HS-5 (cell line): ENCODE results near the gene RP9.
A peak's percentile ranks its signal among the peaks of the same experiment; 100 is the strongest.

Source experiments
- DNase-seq: peaks from one replicate; pipeline ENCODE4 v3.0.0-alpha.2; 2012; ENCODE audit warnings: low read depth

The RP9 gene

GRCh38 chr7:33109005-33109757 is at the start of gene RP9:
TSS of gene RP9 (minus strand) at chr7:33109404. CDS start at chr7:33109372, 32 bp downstream.
- no peak for DNase-seq

GRCh38 chr7:33157781-33158180 is 48.6 kb upstream of the RP9 start:
- DNase-seq, result no peak

GRCh38 chr7:33157311-33157710 is 48.1 kb upstream of the RP9 start:
- DNase-seq, result no peak

- no peak for DNase-seq
Measured at GRCh38 chr7:33156441-33156840, 47.2 kb upstream of the RP9 start.

GRCh38 chr7:33155811-33156210 is 46.6 kb upstream of the RP9 start:
- peak; percentile 11 for DNase-seq

- no peak for DNase-seq
Measured at GRCh38 chr7:33152087-33152486, 42.9 kb upstream of the RP9 start.

- DNase-seq, result no peak
Measured at GRCh38 chr7:33145156-33145555, 36.0 kb upstream of the RP9 start.

GRCh38 chr7:33143996-33144718 is 35.0 kb upstream of the RP9 start:
- no peak for DNase-seq

GRCh38 chr7:33142585-33142984 is 33.4 kb upstream of the RP9 start:
- no peak for DNase-seq

- no peak for DNase-seq
Measured at GRCh38 chr7:33137103-33137502, 27.9 kb upstream of the RP9 start.

GRCh38 chr7:33130184-33130583 is 21.0 kb upstream of the RP9 start:
- no peak for DNase-seq

GRCh38 chr7:33129806-33130153 is 20.6 kb upstream of the RP9 start:
- no peak for DNase-seq

- peak; percentile 87 for DNase-seq
Measured at GRCh38 chr7:33128990-33129805, 20.0 kb upstream of the RP9 start, which contains the start of gene BBS9. TSS of gene BBS9 (plus strand) at chr7:33129564. CDS start at chr7:33146253, 16,689 bp downstream.

GRCh38 chr7:33128631-33128989 is 19.4 kb upstream of the RP9 start:
- DNase-seq, result no peak

- no peak for DNase-seq
Measured at GRCh38 chr7:33127085-33127484, 17.9 kb upstream of the RP9 start.

GRCh38 chr7:33118383-33118782 is 9.2 kb upstream of the RP9 start:
- DNase-seq, result no peak

- no peak for DNase-seq
Measured at GRCh38 chr7:33114976-33115375, 5.8 kb upstream of the RP9 start.

- no peak for DNase-seq
Measured at GRCh38 chr7:33111614-33112013, 2.4 kb upstream of the RP9 start.

- DNase-seq, result no peak
Measured at GRCh38 chr7:33109758-33110238, 594 bp upstream of the RP9 start.

GRCh38 chr7:33108554-33109004 is 625 bp downstream of the RP9 start:
- no peak for DNase-seq

- DNase-seq, result no peak
Measured at GRCh38 chr7:33107136-33108066, 1.8 kb downstream of the RP9 start.
